Fibroblast of villous mesenchyme (primary cell): ENCODE measurements around the gene CCR8. TPM values are rescaled to one million over a fixed set of nuclear protein-coding genes. Genes with fewer than 3 reads are reported as not detected.
A peak's percentile ranks its signal among the peaks of the same experiment; 100 is the strongest.

ENCODE experiments used
- DNase-seq: peaks from one replicate; pipeline ENCODE4 v3.0.0-alpha.2; 2010; ENCODE audit warnings: low read depth
- H3K4me3 ChIP-seq: 2 replicates; pipeline ENCODE4 v1.5.1; 2011; ENCODE audit warnings: low read depth, mild to moderate bottlenecking, low read length
- total RNA-seq: library from RNA; depleted of rRNA; stranded (reverse); fragments of >200 nt; gene quantifications from 2 replicates; pipeline ENCODE4 v1.2.3, GENCODE V29; 2012
- TF ChIP-seq, protein P1 (sequence below): IDR thresholded peaks from 2 replicates; pipeline ENCODE4 v1.5.1; 2012; ENCODE audit warnings: low read depth, mild to moderate bottlenecking, low read length; ENCODE audit not compliant: insufficient read depth

CCR8 gene, protein sequence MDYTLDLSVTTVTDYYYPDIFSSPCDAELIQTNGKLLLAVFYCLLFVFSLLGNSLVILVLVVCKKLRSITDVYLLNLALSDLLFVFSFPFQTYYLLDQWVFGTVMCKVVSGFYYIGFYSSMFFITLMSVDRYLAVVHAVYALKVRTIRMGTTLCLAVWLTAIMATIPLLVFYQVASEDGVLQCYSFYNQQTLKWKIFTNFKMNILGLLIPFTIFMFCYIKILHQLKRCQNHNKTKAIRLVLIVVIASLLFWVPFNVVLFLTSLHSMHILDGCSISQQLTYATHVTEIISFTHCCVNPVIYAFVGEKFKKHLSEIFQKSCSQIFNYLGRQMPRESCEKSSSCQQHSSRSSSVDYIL
- not detected in 2 replicates for total RNA-seq

DNA sequence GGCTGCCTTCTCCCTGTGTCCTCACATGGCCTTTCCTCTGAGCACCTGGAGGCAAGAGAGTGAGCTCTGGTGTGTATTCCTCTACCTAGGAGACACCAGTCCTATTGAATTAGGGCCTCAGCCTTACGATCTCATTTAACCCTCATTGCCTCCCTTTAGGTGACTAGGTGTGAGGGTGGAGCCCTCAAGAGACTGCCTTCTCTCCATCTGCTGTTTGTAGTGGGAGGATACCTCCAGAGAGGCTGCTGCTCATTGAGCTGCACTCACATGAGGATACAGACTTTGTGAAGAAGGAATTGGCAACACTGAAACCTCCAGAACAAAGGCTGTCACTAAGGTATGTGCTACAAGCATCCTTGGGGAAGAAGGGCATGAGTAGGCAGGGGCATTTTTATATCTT, at the start of gene CCR8:
TSS of gene CCR8 (plus strand) at position 217 of the 400 bp plus-strand sequence. CDS start 2,623 bp downstream, outside the sequence.
- TF ChIP-seq, protein P1, sequence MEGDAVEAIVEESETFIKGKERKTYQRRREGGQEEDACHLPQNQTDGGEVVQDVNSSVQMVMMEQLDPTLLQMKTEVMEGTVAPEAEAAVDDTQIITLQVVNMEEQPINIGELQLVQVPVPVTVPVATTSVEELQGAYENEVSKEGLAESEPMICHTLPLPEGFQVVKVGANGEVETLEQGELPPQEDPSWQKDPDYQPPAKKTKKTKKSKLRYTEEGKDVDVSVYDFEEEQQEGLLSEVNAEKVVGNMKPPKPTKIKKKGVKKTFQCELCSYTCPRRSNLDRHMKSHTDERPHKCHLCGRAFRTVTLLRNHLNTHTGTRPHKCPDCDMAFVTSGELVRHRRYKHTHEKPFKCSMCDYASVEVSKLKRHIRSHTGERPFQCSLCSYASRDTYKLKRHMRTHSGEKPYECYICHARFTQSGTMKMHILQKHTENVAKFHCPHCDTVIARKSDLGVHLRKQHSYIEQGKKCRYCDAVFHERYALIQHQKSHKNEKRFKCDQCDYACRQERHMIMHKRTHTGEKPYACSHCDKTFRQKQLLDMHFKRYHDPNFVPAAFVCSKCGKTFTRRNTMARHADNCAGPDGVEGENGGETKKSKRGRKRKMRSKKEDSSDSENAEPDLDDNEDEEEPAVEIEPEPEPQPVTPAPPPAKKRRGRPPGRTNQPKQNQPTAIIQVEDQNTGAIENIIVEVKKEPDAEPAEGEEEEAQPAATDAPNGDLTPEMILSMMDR, result no peak
- no peak within 1 kb of the TSS for H3K4me3 ChIP-seq
- DNase-seq, result no peak

DNA sequence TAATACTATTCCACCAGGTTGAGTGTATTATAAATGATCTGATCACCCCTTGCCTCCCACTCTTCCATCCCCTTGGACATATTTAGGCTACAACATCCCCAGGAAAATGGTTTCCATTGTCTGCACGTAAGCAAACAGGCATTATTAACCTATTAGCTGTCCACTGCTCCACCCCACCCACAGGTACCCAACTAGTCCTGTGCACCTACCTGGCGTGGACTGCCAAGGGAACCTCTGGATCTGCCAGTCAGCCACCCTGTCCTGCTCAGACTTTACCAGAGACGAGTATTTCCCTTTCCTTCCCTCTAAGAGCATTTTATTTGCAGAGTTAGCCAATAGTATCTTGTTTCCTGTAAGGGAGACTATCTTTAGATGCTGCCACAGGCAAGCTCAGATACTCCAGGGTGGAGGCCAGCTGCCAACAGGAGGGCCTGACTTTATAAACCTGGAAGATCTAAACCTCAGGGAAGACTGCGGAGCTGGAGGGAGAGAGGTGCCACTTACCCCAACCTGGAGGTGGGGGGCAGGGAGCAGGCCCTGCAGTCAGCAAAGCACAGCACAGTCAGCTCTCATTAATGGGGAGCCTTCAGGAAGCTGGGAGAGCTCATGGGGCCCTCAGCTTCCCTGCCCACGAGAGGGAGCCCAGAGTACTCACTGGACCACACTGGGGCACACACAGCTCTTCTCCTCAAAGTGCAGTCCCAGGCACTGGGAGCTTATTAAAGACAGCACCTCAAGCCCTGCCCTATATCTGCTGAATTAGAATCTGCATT, 49.6 kb upstream of the CCR8 start, which contains the start of gene CX3CR1:
TSS of gene CX3CR1 (minus strand) at position 292 of the 773 bp plus-strand sequence. CDS start 13,527 bp downstream, outside the sequence.
- no peak for DNase-seq
- TF ChIP-seq, protein P1, result no peak
- no peak within 1 kb of the TSS for H3K4me3 ChIP-seq

DNA sequence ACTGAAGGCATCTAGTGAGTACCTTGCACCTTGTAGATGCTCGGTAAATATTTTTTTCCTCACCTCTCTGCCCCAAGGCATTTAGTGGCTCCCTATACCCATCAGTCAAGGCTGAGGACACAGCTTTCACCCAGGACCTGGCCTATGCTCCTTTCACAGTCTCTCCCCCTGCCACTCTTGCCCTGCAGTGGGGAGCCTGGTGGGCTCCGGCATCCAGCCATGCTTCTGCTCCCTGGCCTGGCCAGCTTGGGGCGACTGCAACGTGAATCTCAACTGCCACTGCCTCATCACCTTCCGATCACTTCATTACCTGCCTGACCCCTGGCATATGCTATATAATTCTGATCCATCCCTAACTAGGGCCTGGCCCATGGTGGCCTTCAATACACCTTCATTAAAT, 48.9 kb upstream of the CCR8 start:
- no peak for DNase-seq
- TF ChIP-seq, protein P1, result no peak
- H3K4me3 ChIP-seq, result no peak overlapping the region

DNA sequence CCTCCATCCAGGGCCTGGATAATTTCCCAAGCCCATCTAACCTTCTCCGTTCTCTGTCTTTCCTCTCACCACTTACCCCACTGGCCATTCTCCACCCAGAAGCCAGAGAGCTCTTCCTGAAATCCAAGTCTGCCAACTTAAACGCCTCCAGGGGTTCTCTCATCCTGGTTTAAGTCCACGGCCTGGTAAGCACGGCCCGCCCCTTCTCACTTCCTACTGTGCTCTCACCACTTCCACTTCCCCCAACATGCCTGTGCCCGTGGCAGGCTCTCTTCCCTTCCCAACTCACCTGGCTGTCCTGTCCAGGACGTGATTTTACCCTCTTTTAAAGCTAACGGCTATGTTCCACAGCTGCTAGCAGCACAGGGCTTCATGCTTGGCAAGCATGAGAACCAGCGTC, 48.0 kb upstream of the CCR8 start:
- TF ChIP-seq, protein P1, result no peak
- H3K4me3 ChIP-seq, result no peak overlapping the region
- no peak for DNase-seq

DNA sequence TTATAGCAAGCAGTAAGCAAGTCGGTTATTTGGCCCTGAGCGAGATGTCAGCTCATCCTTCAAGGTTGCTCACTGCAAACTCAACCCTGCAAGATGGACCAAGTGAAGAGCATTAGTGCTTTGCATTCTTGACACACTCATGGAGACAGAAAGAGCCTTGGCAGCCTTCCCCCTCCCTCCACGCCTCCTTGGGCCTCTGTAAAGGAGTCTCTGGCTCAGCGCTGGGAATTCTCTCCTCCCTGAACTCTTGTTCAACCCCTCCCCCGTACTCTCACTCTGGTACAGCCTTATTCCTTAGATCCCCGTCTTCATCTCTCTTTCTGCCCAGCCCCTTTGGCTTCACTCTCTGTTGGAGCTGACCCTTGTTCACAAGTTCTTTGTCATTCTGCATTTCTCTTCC, 47.5 kb upstream of the CCR8 start:
- DNase-seq, result no peak
- no peak overlapping the region for H3K4me3 ChIP-seq
- TF ChIP-seq, protein P1, result no peak

DNA sequence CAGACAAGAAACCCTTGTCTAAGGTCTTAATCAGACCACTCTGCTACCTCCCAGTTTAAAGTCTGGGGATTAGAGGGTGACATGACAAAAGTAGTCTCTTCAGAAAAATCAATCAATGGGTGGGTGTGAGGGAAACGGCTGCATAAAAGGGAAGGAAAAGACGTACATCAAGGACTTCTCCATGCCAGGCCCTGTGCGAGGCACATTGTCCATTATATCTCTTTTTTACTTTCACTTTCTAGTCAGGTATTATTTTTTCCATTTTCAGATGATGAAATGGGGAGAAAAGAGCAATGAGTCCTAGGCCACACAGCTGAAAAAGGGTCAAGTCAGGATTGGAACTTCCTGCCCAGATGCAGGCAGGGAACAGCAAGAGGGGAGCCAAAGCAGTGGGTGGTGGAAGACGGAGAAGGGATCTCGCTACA, 45.0 kb upstream of the CCR8 start:
- peak; percentile 26 for DNase-seq
- H3K4me3 ChIP-seq, result no peak overlapping the region
- TF ChIP-seq, protein P1, result no peak
